Panc1 (cell line): ENCODE results near the gene CABCOCO1.

Experiments used
- POLR2AphosphoS5 ChIP-seq: IDR thresholded peaks from 2 replicates; pipeline ENCODE4 v1.6.1; 2012; ENCODE audit warnings: mild to moderate bottlenecking, low read depth, low read length, moderate library complexity
- REST ChIP-seq, 2 experiments: IDR thresholded peaks; 2 replicates each; pipeline ENCODE4 v1.6.1; 2011 to 2012; ENCODE audit warnings: low read depth in 2 of 2, control low read depth in 1 of 2, low read length in 1 of 2, mild to moderate bottlenecking in 1 of 2, moderate library complexity in 1 of 2; ENCODE audit not compliant: insufficient read depth in 1 of 2
- SIN3A ChIP-seq: IDR thresholded peaks from 2 replicates; pipeline ENCODE4 v1.6.1; 2012; ENCODE audit warnings: low read depth, mild to moderate bottlenecking, low read length, moderate library complexity, borderline replicate concordance; ENCODE audit not compliant: insufficient read depth
- TCF7L2 ChIP-seq: IDR thresholded peaks from 2 replicates; pipeline ENCODE4 v1.6.1; 2011; ENCODE audit warnings: mild to moderate bottlenecking, low read depth, low read length, inconsistent platforms
- TF ChIP-seq, protein P1 (sequence below): fragments of 450-650 bp; IDR thresholded peaks from 2 replicates; pipeline ENCODE4 v1.5.1; 2017; ENCODE audit warnings: mild to moderate bottlenecking

DNA sequence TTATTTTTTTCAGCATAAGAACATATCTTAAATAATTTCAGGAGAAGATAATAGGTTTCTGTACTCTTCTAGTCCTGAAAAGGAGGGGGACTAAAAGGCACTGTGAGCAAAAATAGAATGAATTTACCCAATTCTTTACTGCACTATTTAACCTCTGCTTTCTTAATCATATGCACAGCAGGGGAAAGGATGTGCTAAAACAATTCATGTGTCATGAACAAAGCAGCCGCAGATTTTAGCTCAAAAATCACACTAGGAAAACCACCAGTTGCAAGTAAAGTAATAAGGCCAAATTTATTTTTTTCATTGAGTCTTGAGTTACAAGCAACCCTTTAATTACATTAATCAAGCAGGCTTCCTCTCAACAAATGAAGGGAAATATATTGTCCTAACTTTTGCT is 80.1 kb downstream of the CABCOCO1 start:
- TF ChIP-seq SIN3A (no peak), TCF7L2 (no peak), POLR2AphosphoS5 (no peak), REST (IDR thresholded peaks at IDR 0.05; ENCODE audit: insufficient read depth in 1 of 2, low read depth in 2 of 2, low read length in 1 of 2) (no peak)
- TF ChIP-seq, protein P1, sequence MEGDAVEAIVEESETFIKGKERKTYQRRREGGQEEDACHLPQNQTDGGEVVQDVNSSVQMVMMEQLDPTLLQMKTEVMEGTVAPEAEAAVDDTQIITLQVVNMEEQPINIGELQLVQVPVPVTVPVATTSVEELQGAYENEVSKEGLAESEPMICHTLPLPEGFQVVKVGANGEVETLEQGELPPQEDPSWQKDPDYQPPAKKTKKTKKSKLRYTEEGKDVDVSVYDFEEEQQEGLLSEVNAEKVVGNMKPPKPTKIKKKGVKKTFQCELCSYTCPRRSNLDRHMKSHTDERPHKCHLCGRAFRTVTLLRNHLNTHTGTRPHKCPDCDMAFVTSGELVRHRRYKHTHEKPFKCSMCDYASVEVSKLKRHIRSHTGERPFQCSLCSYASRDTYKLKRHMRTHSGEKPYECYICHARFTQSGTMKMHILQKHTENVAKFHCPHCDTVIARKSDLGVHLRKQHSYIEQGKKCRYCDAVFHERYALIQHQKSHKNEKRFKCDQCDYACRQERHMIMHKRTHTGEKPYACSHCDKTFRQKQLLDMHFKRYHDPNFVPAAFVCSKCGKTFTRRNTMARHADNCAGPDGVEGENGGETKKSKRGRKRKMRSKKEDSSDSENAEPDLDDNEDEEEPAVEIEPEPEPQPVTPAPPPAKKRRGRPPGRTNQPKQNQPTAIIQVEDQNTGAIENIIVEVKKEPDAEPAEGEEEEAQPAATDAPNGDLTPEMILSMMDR: no peak
